ENCODE data around the gene CD28. TPM values are rescaled to one million over a fixed set of nuclear protein-coding genes. Genes with fewer than 3 reads are reported as not detected.

Gene CD28
- polyA plus RNA-seq, 1 donor from 2014 or later: not detected

DNA sequence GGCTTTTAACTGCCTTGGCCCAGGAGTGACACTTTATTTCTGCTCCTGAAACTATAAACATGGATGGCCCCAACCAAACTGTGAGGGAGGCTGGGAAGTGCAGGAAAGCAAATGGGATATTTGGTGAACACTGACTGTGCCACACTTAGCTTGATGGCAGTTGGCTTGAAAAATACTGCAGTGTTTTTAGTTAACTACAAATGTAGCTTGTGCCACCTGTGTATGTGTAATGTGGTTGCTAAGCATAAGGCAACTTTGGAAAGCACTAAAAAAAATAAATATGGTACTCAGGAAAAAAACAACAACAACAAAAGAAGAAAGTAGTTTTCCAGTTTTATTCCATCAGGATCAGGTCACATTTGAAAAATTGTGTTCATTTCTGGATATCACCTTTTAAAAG lies 73.8 kb downstream of the CD28 start:
- Histone ChIP-seq H3K9me3 (ENCODE audit: low read length) (no peaks in the 10 kb centered on the region), H3K9me2 (ENCODE audit: insufficient read depth, low read length) (no peaks in the 10 kb centered on the region), H3K4me3 (ENCODE audit: low read length) (no peak overlapping the region), H3K27me3 (ENCODE audit: insufficient read depth, low read depth, low read length) (no peaks in the 10 kb centered on the region), H3K36me3 (ENCODE audit: insufficient read depth, low read length) (no peaks in the 10 kb centered on the region), H3K4me2 (ENCODE audit: low read length) (no peak overlapping the region), H3K9ac (ENCODE audit: low read length) (no peak overlapping the region), H3K79me2 (replicated peaks; ENCODE audit: insufficient read depth, low read length) (no peaks in the 10 kb centered on the region), H3F3A (ENCODE audit: insufficient read depth, low read length, poor library complexity, severe bottlenecking) (no peaks in the 10 kb centered on the region), H4K20me1 (ENCODE audit: insufficient read depth) (no peaks in the 10 kb centered on the region), H2AFZ (ENCODE audit: low read depth, low read length) (no peak overlapping the region), H3K27ac (ENCODE audit: low read length) (no peak overlapping the region)
- TF ChIP-seq POLR2AphosphoS5 (IDR thresholded peaks at IDR 0.05) (no peak), EZH2 (IDR thresholded peaks at IDR 0.05; ENCODE audit: borderline replicate concordance, insufficient read depth, low read length, poor library complexity, severe bottlenecking) (no peak), TAF1 (IDR thresholded peaks at IDR 0.05; ENCODE audit: low read depth) (no peak), EP300 (conservative IDR thresholded peaks at IDR 0.05; ENCODE audit: poor library complexity, severe bottlenecking) (no peak), SMC3 (conservative IDR thresholded peaks at IDR 0.05; ENCODE audit: poor library complexity) (no peak)

- no peak overlapping the region for H2AFZ ChIP-seq (ENCODE audit: low read depth, low read length)
- no peak for TF ChIP-seq EP300 (conservative IDR thresholded peaks at IDR 0.05; ENCODE audit: poor library complexity, severe bottlenecking)
- TF ChIP-seq MXI1 (conservative IDR thresholded peaks at IDR 0.05; ENCODE audit: poor library complexity, severe bottlenecking): no peak
- no peak for TF ChIP-seq TAF1 (IDR thresholded peaks at IDR 0.05; ENCODE audit: low read depth)
- no peak for TF ChIP-seq RAD21 (conservative IDR thresholded peaks at IDR 0.05)
- TF ChIP-seq, protein P1, sequence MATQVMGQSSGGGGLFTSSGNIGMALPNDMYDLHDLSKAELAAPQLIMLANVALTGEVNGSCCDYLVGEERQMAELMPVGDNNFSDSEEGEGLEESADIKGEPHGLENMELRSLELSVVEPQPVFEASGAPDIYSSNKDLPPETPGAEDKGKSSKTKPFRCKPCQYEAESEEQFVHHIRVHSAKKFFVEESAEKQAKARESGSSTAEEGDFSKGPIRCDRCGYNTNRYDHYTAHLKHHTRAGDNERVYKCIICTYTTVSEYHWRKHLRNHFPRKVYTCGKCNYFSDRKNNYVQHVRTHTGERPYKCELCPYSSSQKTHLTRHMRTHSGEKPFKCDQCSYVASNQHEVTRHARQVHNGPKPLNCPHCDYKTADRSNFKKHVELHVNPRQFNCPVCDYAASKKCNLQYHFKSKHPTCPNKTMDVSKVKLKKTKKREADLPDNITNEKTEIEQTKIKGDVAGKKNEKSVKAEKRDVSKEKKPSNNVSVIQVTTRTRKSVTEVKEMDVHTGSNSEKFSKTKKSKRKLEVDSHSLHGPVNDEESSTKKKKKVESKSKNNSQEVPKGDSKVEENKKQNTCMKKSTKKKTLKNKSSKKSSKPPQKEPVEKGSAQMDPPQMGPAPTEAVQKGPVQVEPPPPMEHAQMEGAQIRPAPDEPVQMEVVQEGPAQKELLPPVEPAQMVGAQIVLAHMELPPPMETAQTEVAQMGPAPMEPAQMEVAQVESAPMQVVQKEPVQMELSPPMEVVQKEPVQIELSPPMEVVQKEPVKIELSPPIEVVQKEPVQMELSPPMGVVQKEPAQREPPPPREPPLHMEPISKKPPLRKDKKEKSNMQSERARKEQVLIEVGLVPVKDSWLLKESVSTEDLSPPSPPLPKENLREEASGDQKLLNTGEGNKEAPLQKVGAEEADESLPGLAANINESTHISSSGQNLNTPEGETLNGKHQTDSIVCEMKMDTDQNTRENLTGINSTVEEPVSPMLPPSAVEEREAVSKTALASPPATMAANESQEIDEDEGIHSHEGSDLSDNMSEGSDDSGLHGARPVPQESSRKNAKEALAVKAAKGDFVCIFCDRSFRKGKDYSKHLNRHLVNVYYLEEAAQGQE (IDR thresholded peaks at IDR 0.05; ENCODE audit: borderline replicate concordance): no peak
- TF ChIP-seq CTCF (IDR thresholded peaks at IDR 0.05; ENCODE audit: poor library complexity, severe bottlenecking): no peak
- TF ChIP-seq POLR2AphosphoS5 (IDR thresholded peaks at IDR 0.05): no peak
- TF ChIP-seq EZH2 (IDR thresholded peaks at IDR 0.05; ENCODE audit: borderline replicate concordance, insufficient read depth, low read length, poor library complexity, severe bottlenecking): no peak
- TF ChIP-seq SMC3 (conservative IDR thresholded peaks at IDR 0.05; ENCODE audit: poor library complexity): no peak
These were observed 74.7 kb downstream of the CD28 start for GRCh38 chr2:203781151-203781550.

More at GRCh38 chr2:203781151-203781550, 74.7 kb downstream of the CD28 start:
- Histone ChIP-seq H3K4me3 (ENCODE audit: low read length) (no peak overlapping the region), H3K79me2 (replicated peaks; ENCODE audit: insufficient read depth, low read length) (no peaks in the 10 kb centered on the region), H3K27me3 (ENCODE audit: insufficient read depth, low read depth, low read length) (no peaks in the 10 kb centered on the region), H3K36me3 (ENCODE audit: insufficient read depth, low read length) (no peaks in the 10 kb centered on the region), H3K9me2 (ENCODE audit: insufficient read depth, low read length) (no peaks in the 10 kb centered on the region), H3F3A (ENCODE audit: insufficient read depth, low read length, poor library complexity, severe bottlenecking) (no peaks in the 10 kb centered on the region), H3K9ac (ENCODE audit: low read length) (no peak overlapping the region), H3K9me3 (ENCODE audit: low read length) (no peaks in the 10 kb centered on the region), H3K4me2 (ENCODE audit: low read length) (no peak overlapping the region), H4K20me1 (ENCODE audit: insufficient read depth) (no peaks in the 10 kb centered on the region), H3K27ac (ENCODE audit: low read length) (no peak overlapping the region)

Data from neural cell (in vitro differentiated cells).